Germinal center (tissue), 1 donor: ENCODE measurements around the gene DPYSL4.

Experiments
- DNase-seq: peaks from one replicate; pipeline ENCODE4 v3.0.0; 2012; ENCODE audit warnings: mixed read lengths, low spot score

DPYSL4 gene

GRCh38 chr10:132178672-132179545, 7.8 kb upstream of the DPYSL4 start:
- no peak for DNase-seq

DNA sequence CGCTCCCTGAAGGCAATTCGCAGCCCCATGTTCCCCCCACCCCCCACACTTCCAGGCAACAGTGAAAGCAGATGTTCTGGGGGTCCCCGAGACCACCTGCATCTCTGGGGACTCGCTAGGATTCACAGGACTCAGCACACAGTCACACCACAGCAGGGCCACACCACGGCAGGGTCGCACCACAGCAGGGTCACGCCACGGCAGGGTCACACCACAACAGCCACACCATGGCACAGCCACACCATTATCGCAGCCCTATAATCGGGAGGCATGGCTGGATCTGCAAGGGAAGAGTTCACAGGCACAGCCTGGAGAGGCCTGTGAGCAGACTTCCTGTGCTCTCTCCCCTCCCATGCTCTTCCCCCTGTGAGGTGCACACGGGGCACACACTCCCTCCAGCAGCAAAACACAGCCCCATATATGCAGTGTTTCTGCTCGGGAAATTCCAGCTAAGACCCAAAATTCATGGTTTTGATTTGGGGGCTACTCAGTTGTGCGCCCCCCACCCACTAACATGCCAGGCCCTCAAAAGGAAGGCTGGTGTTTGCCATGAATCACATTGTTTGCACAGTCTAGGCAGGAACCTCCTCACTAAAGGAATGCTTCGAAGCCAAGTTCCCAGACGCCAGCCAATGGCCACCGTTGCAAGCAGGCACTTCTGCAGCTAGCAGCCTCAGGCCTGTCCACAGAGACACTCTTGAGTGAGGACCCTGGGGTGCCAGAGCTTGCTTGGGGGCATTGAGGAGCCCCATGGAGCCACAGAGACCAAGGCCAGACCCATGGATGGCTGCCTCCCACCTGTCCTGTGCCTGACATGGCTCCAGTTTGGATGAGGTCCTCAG, 7.0 kb upstream of the DPYSL4 start:
- DNase-seq = no peak

GRCh38 chr10:132180736-132181135, 6.0 kb upstream of the DPYSL4 start:
- no peak for DNase-seq

DNA sequence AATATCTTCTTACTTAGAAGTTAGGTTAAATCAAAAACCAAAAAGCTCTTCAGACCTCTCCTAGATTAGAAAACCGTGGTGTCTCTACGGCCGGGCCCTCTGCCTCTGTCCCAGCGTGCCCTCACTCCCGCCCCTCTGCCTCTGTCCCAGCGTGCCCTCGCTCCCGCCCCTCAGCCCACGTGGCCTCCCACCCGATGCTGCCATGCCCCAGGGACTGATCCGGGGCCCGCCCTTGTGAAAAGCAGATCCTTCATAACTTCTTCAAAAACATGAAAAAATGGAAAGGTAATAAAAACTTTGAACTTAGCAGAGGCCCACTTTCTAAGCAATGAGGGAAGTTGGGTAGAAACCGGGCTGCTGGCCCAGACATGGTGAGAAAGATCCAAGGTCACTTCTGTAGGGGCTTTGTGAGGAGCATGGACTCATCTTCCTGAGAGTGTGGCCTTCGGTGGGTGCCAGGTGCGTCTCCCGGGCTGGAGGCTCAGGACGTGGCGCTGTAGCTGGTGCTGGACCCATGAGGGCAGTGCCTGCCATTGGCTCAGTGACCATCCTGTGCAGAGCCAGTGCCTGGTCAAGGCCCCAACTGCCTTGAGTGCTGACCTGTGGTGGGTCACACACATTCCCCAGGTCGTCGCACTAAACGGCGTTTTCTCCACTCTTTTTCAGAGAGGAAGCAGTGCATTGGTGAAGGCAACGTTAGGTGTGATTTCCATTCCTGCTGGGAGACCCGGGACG, 4.9 kb upstream of the DPYSL4 start:
- no peak for DNase-seq

DNA sequence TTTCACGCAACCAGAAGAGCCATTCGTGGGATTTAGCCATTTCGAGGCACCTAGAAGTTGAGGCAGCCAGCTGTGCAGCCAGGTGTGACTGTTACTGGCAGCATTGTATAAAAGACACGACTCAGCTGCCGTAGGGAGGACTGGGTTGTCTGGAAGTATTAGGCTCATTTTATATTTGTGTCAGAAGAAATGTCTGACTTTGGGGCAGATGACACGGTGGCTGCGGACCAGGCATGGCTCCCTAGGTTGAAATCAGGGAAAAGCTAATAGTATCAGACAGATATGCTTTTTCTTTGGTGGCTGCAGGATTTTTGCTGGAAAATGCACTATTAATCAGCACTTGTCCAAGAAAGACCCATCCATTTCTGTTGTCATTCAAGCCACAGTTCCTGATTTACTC, 4.2 kb upstream of the DPYSL4 start:
- no peak for DNase-seq

GRCh38 chr10:132183046-132183445, 3.7 kb upstream of the DPYSL4 start:
- DNase-seq = no peak

- DNase-seq = no peak
Observed at GRCh38 chr10:132184816-132185593, 1.7 kb upstream of the DPYSL4 start.

DNA sequence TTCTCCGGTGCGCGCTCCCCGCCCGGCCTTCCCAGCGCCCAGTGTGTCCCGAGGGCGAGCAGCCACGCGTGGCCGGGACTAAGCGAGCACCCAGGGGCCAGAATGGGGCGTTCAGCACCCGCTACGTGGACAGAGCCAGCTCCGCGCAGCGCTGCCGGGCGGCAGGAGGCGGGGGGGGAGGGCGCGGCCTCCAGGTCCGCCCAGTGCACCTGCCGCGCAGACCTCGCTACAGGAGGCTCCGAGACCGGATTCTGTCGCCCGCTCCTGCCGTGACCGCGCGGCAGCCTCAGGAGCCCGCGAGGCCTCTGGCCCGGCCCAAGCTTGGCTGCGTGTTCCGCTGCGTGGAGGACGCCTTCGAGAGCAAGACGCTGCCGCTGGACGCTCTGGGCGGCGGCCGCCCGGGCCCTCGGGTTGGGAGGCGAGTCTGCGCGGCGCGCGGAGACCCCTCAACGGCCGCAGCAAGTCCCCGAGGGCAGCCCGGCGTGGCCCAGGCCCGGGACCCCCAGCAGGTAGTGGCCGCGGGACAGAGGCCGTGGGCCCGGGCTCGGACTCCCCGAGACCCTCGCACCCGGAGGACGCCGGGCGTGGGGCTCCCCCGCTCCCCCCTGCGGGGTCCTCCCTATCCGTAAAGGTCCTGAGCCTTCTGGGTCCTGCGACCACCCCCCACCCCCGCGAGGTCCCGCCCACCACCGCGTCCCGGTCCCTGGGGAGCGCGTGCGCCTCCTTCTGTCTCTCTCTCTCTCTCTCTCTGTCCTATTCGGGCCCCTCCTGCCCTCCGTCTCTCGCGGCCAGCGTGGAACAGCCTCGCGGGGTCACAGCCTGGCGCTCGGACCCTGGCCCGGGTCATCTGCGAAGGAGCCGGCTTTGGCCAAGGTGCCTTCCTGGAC, 904 bp upstream of the DPYSL4 start:
- peak; percentile 27 for DNase-seq

- no peak for DNase-seq
Observed at GRCh38 chr10:132187430-132188138, 836 bp downstream of the DPYSL4 start.

DNA sequence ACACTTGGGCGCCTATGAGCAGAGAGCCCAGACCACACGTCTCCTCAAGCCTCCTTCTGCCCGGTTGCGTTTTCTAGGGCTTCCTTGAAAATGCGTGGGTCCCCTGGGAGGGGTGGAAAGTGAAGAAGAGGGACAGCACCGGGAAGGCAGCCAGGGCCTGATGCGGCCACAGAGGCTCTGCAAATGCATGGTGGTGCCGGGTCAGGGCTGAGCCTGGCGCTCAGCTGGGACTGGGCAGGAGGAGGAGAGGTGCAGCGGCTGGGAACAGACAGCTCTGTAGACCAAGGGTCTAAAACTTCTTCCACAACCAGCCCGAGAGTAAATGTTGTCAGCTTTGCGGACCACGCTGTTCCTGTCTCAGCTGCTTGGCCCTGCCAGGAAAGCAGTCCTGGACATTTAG, 1.6 kb downstream of the DPYSL4 start:
- DNase-seq = no peak

- DNase-seq = no peak
Observed at GRCh38 chr10:132189016-132189415, 2.3 kb downstream of the DPYSL4 start.

- no peak for DNase-seq
Observed at GRCh38 chr10:132189810-132190422, 3.2 kb downstream of the DPYSL4 start.

DNA sequence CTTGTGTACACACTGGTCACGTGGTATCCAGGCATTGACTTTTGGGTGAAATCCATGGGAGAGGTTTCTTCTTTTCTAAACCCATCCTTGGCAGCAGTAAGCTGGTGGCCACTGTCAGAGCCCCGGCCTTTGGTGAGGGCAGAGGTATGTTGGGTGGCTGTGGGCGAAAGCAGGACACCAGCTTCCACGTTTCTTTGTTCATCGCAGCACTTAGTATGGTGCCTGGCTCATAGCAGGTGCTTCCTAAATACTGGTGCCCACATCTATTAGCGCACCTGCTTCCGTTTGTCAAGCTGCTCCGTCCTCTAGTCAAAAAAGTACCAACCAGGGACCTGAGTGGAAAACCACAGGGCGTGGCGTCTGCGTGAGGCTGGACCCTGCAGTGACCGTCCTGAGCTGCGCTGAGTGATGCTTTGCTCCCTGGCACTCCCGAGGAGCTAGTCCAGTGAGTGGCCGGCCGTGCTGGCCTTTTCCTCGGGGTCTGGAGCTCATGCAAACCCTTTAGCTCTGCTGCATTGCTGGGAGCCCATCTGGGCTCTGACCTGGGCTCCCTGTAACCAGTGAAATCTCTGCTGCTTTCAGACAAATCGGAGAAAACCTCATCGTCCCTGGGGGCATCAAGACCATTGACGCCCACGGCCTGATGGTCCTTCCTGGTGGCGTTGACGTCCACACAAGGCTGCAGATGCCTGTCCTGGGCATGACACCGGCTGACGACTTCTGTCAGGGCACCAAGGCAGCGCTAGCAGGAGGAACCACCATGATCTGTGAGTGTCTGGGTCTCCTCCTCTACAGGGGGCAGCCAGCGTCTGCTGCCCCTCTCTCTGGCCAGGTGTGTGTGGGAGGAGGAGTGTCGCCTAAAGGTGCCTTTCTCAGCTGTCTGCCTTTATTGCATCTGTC, 5.6 kb downstream of the DPYSL4 start:
- DNase-seq = no peak

GRCh38 chr10:132192991-132193665, 6.4 kb downstream of the DPYSL4 start:
- no peak for DNase-seq

- no peak for DNase-seq
Observed at GRCh38 chr10:132193907-132194552, 7.3 kb downstream of the DPYSL4 start.

DNA sequence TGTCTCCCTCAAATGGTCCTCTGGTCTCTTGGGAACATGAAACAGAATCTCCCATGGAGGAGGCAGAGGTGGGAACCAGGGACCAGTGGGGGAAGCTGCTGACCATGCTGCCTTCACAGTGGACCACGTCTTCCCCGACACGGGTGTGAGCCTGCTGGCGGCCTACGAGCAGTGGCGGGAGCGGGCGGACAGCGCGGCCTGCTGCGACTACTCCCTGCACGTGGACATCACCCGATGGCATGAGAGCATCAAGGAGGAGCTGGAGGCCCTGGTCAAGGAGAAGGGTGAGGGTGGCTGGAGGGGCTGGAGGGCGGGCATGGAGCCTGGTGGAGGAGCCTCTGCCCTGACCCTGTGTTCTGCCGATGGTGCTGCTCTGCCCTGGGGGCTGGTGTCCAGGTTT, 8.0 kb downstream of the DPYSL4 start:
- DNase-seq = no peak

DNA sequence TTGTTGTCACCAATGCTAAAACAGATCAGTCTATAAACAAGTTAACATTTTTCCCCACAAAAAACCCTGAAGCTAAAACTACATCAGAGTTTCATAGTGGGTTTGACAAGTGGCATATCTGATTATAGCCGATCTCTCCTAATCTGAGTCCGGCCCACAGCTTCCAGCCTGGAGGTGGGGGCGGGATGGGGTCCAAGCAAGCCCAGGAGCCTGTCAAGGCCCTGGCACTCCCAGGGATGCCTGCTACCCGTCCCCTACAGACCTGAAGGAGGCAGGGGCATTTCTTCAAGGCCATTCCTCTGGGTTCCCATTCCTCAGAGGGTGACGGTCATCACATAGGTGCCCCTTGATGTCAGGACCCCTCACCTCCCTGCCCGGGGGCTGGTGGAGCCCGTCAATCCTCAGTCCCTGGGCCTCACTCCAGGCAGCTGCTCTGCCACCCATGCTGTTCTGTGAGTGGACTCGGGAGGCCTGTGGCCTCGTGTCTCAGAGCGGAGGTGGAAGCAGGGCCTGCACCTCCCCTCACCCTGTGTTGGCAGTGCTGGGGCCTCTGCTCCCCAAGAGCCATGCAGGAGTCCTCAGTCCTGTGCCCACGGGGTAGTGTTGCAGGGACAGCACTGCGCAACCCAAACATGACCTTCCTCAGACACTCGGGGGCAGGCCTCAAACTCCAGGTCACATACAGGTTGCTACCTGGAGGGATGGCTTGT, 8.8 kb downstream of the DPYSL4 start:
- no peak for DNase-seq
